ENCODE data around the gene PNPLA7. TPM values are rescaled to one million over a fixed set of nuclear protein-coding genes. Genes with fewer than 3 reads are reported as not detected.

Gene PNPLA7
- polyA plus RNA-seq, 1 of the 3 experiments (the other 2 are of a cell fraction) = 0.99 TPM

GRCh38 chr9:137411645-137412380 lies 138.4 kb downstream of the PNPLA7 start (continued):
- TF ChIP-seq, protein P1, sequence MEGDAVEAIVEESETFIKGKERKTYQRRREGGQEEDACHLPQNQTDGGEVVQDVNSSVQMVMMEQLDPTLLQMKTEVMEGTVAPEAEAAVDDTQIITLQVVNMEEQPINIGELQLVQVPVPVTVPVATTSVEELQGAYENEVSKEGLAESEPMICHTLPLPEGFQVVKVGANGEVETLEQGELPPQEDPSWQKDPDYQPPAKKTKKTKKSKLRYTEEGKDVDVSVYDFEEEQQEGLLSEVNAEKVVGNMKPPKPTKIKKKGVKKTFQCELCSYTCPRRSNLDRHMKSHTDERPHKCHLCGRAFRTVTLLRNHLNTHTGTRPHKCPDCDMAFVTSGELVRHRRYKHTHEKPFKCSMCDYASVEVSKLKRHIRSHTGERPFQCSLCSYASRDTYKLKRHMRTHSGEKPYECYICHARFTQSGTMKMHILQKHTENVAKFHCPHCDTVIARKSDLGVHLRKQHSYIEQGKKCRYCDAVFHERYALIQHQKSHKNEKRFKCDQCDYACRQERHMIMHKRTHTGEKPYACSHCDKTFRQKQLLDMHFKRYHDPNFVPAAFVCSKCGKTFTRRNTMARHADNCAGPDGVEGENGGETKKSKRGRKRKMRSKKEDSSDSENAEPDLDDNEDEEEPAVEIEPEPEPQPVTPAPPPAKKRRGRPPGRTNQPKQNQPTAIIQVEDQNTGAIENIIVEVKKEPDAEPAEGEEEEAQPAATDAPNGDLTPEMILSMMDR (IDR thresholded peaks at IDR 0.05) = no peak
- TF ChIP-seq GATA2 (CRISPR knock-in tag; IDR thresholded peaks at IDR 0.05) = no peak
- TF ChIP-seq CHD2 (IDR thresholded peaks at IDR 0.05; ENCODE audit: low read length, partially characterized antibody) = no peak
- TF ChIP-seq YY1 (IDR thresholded peaks at IDR 0.05; ENCODE audit: low read depth) = no peak
- 0 out of 2 replicates have a peak, but pooled peaks have one; percentile 20 for TF ChIP-seq REST (IDR thresholded peaks at IDR 0.05; ENCODE audit: low read depth, low read length)
- no peak for TF ChIP-seq EZH2phosphoT487 (IDR thresholded peaks at IDR 0.05; ENCODE audit: borderline replicate concordance, low read depth)
- peak; percentile 63; the same call in 1 of the 2 replicates for TF ChIP-seq TCF12 (IDR thresholded peaks at IDR 0.05)
- no peak for TF ChIP-seq RAD21 (IDR thresholded peaks at IDR 0.05; ENCODE audit: low read length)

DNA sequence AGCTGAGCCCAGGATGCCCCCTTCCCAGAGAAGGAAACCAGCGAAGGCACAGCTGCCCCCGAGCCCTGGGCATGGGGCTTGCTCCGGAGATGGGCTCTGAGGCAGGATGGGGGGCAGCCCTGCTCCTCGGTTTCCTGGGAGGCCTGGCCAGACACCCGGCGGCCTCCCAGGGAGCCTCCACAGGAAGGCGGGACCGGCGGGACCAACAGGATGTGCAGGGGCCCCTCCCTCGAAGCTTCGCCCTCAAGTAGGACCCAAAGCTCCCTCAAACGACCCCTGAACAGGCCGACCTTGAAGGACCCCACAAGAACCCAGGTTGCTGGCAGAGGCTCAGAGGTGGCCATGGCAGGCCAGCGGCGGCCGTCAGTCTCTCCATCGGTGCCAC lies 138.9 kb downstream of the PNPLA7 start:
- no peaks in the 10 kb centered on the region for H3K27me3 ChIP-seq (ENCODE audit: insufficient read depth)
- peak overlapping the region; percentile 57; the same call in 1 of the 2 replicates for H3K4me2 ChIP-seq
- CTCF ChIA-PET = interaction anchor here (1.8 kb wide), 1 partner anchor 125 kb away, joined by 4 read pairs; no protein-coding TSS in a partner anchor
- peaks cover 15% of the 10 kb centered on the region; the same call in 1 of the 2 replicates for H3K79me2 ChIP-seq (ENCODE audit: insufficient read depth)
- peaks cover 7 to 19% of the 10 kb centered on the region in 2 experiments; a peak in 3 of 4 replicates for H3K4me1 ChIP-seq (ENCODE audit: control insufficient read depth in 1 of 2, insufficient read depth in 2 of 2, low read depth in 1 of 2, low read length in 1 of 2)
- no peak overlapping the region for H3K27ac ChIP-seq (ENCODE audit: low read depth in 2 of 2, low read length in 1 of 2)
- peaks cover 15% of the 10 kb centered on the region for H3F3A ChIP-seq (replicated peaks; ENCODE audit: insufficient read depth)
- H4K20me1 ChIP-seq (ENCODE audit: insufficient read depth) = 0 out of 2 replicates have a peak, but pooled peaks cover 4% of the 10 kb centered on the region
- POLR2A ChIA-PET = interaction anchor here (1.2 kb wide), 1 partner anchor 11 kb away, joined by 3 read pairs; no protein-coding TSS in a partner anchor
- no peak for DNase-seq
- H2AFZ ChIP-seq (ENCODE audit: low read depth) = no peak overlapping the region
- no peaks in the 10 kb centered on the region for H3K9me3 ChIP-seq
- 60% methylated on average over 5 of the region's 17 CpGs for WGBS (ENCODE audit: low lambda C conversion rate)
- no peaks in the 10 kb centered on the region for H3K36me3 ChIP-seq (replicated peaks in 1 of 2; ENCODE audit: control insufficient read depth in 1 of 2, insufficient read depth in 2 of 2, low read length in 1 of 2)
- no peaks in the 10 kb centered on the region for H3K9me2 ChIP-seq
- TF ChIP-seq, protein P2, sequence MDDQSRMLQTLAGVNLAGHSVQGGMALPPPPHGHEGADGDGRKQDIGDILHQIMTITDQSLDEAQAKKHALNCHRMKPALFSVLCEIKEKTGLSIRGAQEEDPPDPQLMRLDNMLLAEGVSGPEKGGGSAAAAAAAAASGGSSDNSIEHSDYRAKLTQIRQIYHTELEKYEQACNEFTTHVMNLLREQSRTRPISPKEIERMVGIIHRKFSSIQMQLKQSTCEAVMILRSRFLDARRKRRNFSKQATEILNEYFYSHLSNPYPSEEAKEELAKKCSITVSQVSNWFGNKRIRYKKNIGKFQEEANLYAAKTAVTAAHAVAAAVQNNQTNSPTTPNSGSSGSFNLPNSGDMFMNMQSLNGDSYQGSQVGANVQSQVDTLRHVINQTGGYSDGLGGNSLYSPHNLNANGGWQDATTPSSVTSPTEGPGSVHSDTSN (IDR thresholded peaks at IDR 0.05) = no peak
- no peak for TF ChIP-seq RFX5 (IDR thresholded peaks at IDR 0.05; ENCODE audit: low read length)
- TF ChIP-seq USF1 (IDR thresholded peaks at IDR 0.05; ENCODE audit: borderline replicate concordance, low read depth) = no peak
- no peak for TF ChIP-seq TAF1 (IDR thresholded peaks at IDR 0.05; ENCODE audit: borderline replicate concordance, low read depth, low read length)
- no peak for TF ChIP-seq USF2 (IDR thresholded peaks at IDR 0.05; ENCODE audit: borderline replicate concordance, low read depth, low read length)
- no peak for TF ChIP-seq GABPA (IDR thresholded peaks at IDR 0.05; ENCODE audit: low read depth)
- H3K9ac ChIP-seq = no peak overlapping the region
- no peak overlapping the region for H3K4me3 ChIP-seq (ENCODE audit: low read depth in 2 of 2, low read length in 1 of 2)

Measured in SK-N-SH (cell line).